ENCODE measurements around the gene SRF.

SRF gene

DNA sequence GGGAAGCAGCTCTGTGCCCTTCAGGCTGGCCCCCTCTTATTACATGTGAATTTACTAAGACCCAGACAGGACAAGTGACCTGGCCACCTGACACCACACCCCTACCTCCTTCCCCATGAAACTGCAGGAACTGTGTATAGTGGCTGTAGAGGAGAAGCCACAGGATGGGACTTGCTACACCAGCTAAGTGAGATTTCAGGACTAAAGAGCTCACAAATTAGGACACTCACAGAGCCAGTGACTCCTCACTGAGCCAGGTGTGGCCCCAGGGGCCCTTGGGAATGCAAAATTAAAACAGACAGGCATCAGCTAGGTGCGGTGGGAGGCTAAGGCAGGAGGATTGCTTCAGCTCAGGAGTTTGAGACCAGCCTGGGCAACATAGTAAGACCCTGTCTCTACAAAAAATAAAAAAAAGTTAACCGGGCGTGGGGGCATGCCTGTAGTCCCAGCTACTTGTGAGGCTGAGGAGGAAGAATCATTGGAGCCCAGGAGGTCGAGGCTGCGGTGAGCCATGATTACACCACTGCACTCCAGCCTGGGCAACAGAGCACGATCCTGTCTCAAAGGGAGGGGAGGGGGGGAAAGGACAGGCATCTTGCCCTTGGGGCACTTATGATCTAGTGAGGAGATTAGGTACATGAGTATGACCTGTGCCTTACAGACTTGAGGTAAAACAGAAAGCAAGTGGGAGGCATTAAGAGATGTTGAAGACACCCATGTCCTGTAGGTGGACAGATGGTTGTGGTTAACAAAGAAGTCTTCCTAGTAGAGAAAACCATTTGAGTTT lies 23.2 kb upstream of the SRF start:
- DNase-seq: no peak

DNA sequence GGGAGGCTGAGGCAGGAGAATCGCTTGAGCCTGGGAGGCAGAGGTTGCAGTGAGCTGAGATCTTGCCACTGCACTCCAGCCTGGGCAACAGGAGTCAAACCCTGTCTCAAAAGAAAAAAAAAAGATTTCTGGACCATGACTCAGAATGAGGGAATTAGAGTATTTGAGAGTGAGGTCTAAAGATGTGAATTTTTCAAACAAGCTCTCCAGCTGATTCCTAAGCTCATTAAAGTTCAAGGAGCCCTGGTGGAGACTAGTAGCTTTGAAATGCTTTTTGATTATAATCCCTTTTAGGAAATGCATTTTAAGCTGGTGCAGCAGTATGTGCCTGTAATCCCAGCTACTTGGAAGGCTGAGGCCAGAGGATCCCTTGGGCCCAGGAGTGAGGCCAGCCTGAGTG lies 21.8 kb upstream of the SRF start:
- peak; percentile 49 for DNase-seq

DNA sequence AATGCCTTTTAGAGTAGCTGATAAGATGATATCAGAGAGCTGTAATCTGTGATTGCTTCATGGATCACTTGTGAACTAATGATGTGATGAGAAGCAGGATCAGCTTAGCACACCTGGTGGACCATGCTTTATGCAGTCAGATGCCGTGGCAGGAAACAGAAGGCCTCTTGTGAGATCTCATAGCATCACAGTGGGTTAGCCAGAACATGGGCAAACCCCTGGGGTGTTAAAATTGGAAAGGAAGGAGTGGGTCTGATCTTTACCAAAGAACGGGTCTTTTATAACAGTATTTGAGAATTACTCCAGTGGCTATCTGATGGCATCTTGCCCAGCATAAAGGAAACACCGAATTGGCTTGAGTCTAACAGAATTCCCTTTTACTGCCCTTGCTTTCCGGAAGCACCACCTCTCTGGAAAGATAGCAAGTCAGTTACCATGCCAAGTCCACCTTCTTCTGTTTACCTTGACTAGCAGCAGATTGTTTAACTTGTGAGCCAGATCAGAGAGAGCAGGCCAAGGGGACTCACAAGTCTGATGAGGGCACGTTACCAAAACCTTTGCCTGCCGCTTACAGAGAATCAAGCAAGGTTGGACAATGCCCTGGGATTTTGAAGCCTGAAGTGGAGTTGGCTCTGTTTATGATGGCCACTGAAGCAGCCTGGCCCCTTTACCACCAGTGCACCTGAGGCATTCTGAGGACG lies 20.9 kb upstream of the SRF start:
- DNase-seq: no peak

DNA sequence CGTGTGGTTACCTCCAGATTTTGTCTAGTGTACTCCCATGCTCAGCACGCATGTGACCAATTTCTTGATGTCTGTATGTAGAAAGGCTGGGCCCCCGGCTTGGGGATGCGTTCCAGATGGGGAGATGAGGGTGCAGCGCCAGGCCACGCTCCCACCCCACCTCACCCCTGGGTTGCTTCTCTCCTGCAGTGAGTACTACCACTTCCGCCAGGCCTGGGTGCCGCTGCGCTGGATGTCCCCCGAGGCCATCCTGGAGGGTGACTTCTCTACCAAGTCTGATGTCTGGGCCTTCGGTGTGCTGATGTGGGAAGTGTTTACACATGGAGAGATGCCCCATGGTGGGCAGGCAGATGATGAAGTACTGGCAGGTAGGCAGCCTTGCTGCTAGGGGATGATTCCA lies 11.5 kb upstream of the SRF start:
- DNase-seq: no peak

DNA sequence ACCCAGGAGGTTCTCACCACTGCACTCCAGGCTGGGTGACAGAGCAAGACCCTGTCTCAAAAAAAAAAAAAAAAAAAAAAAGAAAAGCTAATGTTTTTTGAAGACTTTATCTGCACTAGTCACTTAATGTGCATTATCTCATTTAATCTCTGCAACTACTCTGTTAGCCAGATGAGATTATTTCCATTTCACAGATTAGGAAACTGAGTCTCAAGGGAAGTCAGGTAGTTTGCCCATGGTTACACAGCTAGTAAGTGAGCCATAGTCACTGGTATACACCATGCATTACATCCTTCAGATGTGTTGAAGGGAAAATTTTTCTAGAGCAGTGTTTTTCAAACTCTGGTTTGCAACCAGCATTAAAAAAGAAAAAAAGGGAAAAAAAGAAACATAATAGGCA lies 7.2 kb upstream of the SRF start:
- no peak for DNase-seq

DNA sequence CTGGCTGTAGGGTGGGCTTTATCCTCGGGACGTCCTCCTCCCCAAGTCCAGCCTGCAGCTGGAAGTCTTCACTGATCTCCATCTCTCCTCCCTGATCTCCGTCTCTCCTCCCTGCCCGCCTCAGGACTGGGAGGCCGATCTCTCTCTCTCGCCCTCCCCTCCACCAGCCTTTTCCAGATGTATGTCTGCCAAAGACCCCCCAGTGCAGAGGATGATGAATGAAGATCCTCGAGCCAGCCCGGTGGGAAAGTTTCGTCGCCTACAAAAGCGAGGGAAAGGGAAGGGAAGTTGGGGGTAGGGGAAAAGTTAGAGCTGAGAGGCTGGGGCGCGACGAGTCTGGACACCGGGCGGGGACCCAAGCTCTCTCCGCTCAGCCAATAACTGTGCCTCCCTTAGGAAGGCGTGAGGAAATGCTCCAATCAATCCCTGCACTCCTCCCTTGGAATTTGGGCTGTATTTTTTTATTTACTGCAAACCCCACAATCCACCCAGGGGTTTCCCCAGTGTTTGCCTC lies 595 bp upstream of the SRF start:
- no peak for DNase-seq

DNA sequence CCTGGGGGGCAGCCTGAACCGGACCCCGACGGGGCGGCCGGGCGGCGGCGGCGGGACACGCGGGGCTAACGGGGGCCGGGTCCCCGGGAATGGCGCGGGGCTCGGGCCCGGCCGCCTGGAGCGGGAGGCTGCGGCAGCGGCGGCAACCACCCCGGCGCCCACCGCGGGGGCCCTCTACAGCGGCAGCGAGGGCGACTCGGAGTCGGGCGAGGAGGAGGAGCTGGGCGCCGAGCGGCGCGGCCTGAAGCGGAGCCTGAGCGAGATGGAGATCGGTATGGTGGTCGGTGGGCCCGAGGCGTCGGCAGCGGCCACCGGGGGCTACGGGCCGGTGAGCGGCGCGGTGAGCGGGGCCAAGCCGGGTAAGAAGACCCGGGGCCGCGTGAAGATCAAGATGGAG lies 636 bp downstream of the SRF start:
- no peak for DNase-seq

DNA sequence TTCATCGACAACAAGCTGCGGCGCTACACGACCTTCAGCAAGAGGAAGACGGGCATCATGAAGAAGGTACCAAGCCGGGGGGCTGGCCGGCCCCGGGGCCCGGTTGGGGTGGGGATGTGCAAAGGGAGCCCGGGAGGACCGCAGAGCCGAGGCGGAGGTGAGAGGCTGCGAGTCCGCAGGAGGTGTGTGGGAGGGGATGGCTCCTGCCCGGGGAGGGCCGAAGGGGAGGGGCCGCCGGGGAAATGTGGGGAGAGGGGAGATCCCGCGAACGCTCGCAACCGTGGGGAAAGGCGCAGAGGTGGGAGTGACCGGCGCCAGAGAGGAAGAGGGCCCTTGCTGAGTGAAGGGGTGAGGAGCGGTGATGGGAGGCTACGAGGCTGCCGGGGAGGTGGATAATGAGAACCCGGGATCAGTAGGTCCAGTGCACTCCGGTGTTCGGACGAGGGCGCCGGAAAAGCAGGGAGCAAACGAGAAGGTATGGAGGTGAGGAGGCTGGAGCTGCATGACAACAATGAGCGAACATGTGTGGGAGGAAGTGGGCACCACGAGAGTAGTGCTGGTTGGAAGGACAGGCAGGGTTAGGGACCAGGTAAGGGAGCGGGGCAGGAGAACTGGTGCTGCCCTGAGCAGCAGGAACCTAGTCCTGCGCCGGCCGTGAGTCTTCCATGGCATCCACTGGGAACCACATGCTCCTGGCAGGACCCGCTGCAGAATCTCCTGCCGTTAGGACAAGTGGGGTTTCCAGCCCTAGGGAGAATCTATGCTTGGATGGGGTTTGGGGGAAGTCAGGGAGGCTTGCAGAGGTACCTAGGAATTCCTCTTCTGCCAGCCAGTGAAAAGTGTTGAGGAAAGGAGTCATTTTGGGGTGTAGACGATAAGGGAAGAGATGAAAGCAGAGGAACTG lies 1.3 kb downstream of the SRF start:
- DNase-seq: no peak

DNA sequence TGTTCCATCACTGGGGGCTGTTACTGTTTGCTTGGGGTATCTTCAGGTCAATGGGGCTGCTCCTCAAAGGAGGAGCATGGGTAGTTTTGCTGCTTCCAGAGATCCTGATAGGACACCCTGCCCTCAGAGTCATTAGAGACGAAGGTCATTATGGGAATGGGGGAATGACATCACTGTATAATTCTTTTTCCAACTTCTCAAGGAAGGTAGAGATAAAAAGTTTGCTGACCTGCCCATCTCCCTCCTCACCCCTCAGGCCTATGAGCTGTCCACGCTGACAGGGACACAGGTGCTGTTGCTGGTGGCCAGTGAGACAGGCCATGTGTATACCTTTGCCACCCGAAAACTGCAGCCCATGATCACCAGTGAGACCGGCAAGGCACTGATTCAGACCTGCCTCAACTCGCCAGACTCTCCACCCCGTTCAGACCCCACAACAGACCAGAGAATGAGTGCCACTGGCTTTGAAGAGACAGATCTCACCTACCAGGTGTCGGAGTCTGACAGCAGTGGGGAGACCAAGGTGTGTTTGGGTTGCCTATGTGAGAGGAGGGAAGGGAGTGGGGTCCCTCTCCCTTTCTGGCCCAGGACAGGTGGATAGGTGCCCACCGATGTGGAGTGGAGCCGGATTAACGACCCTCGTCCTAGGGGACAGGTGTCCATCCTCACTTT lies 2.7 kb downstream of the SRF start:
- peak; percentile 35 for DNase-seq

DNA sequence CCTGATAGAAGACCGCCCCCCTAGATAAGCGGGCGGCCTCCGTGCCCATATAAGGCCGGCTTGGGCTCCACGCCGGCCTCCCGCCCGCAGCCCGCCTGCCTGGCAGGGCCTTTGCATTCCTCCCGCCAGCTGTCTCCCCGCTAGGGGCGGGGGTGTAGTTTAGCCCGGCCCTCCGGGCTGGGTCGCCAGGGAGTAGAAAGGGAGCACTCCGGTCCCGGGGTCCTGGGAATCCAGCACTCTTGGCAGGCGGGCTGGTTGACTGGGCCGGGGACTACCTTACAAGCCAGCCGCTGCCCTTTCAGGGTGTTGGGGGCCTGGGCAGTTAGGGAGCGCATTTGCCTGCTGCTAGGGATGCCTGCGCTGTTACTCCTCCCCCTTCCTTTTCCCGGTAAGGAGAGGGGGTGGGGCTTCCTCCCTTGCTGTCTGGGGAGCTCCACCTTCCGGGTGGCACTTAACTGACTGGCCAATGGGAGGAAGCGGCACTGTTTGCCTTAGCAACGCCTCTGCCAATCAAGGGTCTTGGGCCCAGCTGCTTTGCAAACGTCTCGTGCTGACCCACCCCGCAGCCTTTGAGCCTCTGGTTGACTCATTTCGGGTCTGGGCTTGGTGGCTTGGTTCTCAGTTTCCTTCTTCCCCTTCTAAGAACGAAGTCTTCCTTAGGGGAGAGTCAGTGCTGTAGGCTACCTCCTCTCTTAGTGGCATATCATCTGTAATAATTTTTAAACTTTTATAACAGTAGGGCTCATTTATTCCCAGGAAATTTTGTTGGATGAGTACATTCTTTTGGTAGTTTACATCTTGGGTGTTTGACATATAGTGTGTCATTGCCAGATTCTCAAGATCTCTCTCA lies 3.4 kb downstream of the SRF start:
- peak; percentile 99 for DNase-seq

DNA sequence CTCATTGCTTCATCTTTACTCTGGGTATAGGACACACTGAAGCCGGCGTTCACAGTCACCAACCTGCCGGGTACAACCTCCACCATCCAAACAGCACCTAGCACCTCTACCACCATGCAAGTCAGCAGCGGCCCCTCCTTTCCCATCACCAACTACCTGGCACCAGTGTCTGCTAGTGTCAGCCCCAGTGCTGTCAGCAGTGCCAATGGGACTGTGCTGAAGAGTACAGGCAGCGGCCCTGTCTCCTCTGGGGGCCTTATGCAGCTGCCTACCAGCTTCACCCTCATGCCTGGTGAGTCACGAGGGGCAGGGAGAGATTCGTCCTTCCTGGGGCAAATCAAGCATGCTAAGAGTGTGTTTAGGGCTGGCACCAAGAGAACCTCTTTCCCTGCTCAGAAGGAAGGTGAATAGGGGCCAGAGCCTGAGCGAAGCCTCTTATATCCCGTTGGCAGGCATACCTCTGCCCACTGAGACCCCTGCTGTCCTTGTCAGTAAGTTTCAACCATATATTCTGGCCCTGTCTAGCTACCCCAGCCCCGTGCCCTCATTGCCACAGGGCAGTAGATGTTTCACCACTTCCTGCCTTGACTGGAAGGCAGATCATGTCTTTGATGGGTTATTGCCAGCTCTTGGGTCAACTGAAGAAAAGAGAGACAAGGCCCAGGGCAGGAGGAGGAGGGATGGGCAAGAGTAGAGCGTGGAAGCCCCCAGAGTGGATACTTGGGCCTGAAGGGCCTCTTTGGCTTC lies 4.8 kb downstream of the SRF start:
- no peak for DNase-seq

DNA sequence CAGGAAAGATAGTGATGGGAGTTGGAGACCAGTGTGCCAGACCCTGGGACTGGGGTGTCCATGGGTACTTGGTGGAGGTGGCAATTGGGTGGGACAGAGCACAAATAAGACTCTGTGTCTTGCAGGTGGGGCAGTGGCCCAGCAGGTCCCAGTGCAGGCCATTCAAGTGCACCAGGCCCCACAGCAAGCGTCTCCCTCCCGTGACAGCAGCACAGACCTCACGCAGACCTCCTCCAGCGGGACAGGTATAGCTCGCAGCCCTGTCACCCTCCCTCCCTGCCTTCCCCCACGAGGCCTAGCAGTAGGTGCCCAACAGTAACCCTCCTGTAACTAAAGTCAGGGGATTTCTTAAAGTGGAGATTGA lies 5.3 kb downstream of the SRF start:
- DNase-seq: no peak

DNA sequence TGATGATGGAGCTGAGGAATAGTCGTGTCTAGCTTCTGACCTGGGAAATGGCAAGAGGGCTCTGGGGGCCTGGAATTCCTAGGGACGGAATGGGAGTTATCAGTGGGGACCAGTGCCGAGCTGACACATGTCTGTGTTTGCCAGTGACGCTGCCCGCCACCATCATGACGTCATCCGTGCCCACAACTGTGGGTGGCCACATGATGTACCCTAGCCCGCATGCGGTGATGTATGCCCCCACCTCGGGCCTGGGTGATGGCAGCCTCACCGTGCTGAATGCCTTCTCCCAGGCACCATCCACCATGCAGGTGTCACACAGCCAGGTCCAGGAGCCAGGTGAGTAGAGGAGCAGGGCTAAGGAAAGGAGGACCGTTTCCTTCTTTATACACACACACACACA lies 7.1 kb downstream of the SRF start:
- DNase-seq: no peak

DNA sequence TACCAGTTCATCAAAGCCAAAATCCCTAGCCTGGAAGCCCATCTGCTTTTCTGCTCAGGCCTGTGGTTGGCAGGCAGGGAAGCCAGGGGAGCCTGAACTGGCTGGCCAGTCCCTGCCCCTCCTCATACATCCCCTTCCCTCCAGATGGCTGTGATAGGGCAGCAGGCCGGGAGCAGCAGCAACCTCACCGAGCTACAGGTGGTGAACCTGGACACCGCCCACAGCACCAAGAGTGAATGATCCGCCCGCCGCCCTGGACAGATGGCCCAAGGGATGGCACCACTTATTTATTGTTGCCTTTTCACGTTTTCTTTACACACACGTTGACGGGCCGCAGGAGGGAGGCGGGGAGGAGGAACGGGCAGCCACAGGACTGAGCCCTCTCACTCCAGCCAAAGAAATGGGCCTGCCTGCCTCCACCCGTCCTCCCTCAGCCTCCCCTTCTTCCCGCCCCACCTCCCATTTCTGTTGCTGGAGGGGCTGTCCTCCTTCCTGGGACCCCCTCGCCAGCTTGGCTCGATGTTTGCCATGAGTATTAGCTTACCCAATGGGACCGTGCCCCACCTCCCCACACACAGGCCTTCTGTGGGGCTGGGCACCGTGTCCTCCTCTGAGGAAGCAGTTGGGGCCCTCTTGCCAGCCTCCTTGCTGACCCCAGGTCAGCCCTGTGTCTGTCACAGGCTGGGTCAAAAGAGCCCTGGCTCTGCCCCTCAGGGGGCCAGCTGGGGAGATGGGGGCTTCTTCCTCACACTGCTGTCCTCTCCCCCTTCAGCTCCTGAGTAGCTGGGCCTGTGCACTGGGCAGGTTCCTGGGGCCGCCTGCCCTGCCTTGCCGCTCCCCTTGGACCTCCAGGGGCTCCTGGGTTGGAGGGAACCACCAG lies 8.1 kb downstream of the SRF start:
- no peak for DNase-seq

DNA sequence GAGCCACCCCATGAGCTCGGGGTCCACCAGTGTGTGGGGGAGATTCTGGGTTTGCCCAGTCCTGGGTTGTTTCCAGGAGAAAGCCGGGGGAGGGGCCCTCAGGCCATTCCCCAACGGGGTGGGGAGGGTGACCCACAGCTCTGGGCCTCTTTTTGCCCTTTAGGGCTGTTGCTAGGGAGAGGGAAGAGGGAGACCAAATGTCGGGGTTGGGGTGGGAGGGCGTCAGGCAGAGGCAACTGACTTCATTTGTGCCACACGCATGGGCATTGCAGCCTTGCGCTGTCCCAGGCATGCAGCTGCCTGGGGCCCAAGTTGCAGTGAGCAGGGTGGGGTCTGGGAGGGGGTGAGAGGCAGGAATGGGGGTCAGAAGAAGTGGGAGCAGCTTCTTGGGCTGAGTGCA lies 9.0 kb downstream of the SRF start:
- no peak for DNase-seq

DNA sequence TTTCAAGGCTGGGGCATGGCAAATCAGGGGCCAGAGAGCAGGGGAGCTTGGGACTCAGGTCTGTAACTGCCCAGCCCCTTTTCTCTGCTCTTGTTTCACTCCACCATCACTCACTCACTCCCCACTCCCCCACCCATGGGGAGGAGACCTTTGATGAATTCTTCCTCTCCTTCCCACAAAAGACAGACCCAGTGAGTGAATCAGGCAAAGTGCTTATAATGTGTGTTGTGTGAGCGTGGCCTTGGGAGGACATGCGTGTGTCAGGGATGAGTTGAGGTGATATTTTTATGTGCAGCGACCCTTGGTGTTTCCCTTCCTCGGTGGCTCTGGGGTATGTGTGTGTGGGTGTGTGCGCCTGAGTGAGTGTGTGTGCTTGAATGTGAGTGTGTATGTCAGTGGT lies 9.9 kb downstream of the SRF start:
- DNase-seq: no peak

DNA sequence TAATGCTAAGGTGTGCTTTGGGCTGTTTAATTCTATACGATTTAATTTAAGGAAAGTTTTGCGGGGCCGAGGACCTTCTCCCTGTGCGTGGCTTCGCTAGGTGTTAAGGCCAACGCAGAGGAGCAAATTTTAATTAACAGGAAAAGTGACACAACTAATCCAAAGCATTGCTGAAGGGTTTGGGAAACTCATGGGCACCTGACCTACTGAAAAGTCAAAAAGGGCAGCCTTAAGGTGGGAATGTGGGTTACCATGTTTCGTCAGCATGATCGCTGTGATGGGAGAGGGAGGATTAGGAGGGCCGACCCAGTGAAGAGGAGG lies 10.5 kb downstream of the SRF start:
- DNase-seq: no peak

DNA sequence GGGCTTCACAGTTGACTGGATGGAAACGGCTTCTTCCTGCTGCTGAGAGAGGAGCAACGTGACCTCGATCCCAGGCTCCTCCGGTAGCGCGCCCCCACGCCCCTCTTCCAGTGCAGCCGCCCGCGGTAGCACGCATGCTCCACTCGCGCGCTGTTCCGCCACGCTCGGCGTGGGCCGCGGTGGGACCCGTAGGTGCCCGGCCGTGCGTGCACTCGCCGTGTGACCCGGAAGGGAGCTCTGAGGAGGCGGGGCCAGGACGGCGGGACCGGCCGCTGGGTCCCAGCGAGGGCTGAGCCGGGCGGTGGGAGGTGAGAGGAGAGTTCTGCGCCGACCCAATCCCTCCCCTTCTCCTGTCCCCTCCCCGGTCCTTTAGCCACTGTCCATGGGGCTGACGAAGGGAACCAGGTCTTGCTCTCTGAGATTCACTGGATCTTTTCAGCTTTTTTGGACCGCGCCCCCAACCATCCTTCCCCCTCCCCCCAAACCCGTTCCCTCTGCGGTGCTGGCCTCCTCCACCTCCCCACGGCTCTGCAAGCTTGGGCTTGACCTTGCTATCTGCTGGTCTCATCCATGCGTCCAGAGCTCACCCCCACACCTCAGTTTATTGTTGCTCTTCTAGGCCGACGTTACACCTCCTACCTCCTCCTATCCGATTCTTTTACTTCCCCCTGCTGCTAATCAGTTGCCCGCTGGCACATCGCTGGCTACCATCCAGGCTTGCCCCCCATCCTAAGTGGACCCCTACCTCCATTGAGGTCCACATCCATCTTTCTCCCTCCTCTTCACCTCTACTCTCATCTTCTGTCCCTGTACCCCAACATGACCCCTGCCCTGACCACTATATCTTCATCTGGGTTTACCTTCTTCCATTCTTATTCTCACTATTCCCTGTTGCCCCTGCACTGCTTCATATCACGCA lies 11.1 kb downstream of the SRF start, which contains the start of gene CUL9:
CUL9 (plus strand) TSS at position 255 of the 919 bp plus-strand sequence. CDS start 2,115 bp downstream, outside the sequence.
- DNase-seq: peak; percentile 65

DNA sequence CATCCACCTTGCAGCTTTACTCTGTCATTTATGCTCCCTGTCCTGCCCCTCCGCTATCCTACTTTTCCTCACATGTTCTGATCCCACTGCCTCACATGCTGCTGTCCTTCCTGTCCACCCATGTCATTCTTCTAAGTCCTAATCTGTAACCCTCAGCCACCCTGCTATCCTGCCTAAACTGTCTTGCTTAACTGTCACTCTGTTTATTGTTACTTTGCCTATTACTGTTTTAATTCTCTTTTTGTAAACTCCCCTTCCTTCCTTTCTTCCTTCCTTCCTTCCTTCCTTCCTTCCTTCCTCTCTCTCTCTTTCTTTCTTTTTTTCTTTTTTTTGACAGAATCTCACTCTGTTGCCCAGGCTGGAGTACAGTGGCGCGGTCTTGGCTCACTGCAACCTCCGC lies 12.4 kb downstream of the SRF start:
- no peak for DNase-seq
